ENCODE measurements around the gene WDR31.
"Not testable (repeated sequence)": the region's sequence is repeated elsewhere in the genome, so short reads cannot be mapped to it uniquely, and the experiment has no call there.

WDR31 gene

GRCh38 chr9:113340011-113340699, at the start of gene WDR31:
Gene WDR31 (minus strand): TSS chr9:113340275. CDS start chr9:113332022, 8,253 bp downstream.
- peak; percentile 85 to 91 for DNase-seq (ENCODE audit: low spot score in 2 of 2)
- peak within 1 kb of the TSS; percentile 72 for H3K4me3 ChIP-seq
- no peaks in the 10 kb centered on the region for H3K9me3 ChIP-seq
- peaks cover 11% of the 10 kb centered on the region for H3K4me1 ChIP-seq
- H3K27me3 ChIP-seq (ENCODE audit: low read depth): no peaks in the 10 kb centered on the region
- H3K36me3 ChIP-seq (replicated peaks): no peaks in the 10 kb centered on the region
- in situ Hi-C loops (cut with MboI; ENCODE audit: low sequenced_read_pairs): no loop called here

GRCh38 chr9:113389451-113389850, 49.4 kb upstream of the WDR31 start:
- Histone ChIP-seq H3K4me1 (no peaks in the 10 kb centered on the region), H3K9me3 (no peaks in the 10 kb centered on the region), H3K36me3 (replicated peaks) (peaks cover 6% of the 10 kb centered on the region), H3K4me3 (no peak overlapping the region), H3K27me3 (ENCODE audit: low read depth) (no peaks in the 10 kb centered on the region)
- in situ Hi-C loops (cut with MboI; ENCODE audit: low sequenced_read_pairs): no loop called here
- DNase-seq (ENCODE audit: low spot score in 2 of 2): no peak

- Histone ChIP-seq H3K27me3 (ENCODE audit: low read depth) (no peaks in the 10 kb centered on the region), H3K9me3 (no peaks in the 10 kb centered on the region), H3K36me3 (replicated peaks) (peaks cover 6% of the 10 kb centered on the region), H3K4me3 (no peak overlapping the region), H3K4me1 (no peaks in the 10 kb centered on the region)
- in situ Hi-C loops (cut with MboI; ENCODE audit: low sequenced_read_pairs): no loop called here
- no peak for DNase-seq (ENCODE audit: low spot score in 2 of 2)
Observed at GRCh38 chr9:113388833-113389232, 48.8 kb upstream of the WDR31 start.

- H3K36me3 ChIP-seq (replicated peaks): peaks cover 6% of the 10 kb centered on the region
- in situ Hi-C loops (cut with MboI; ENCODE audit: low sequenced_read_pairs): no loop called here
- no peaks in the 10 kb centered on the region for H3K4me1 ChIP-seq
Observed at GRCh38 chr9:113387560-113388230, 47.6 kb upstream of the WDR31 start.

GRCh38 chr9:113386571-113387393, 46.7 kb upstream of the WDR31 start:
- Histone ChIP-seq H3K4me3 (no peak overlapping the region), H3K4me1 (no peaks in the 10 kb centered on the region), H3K36me3 (replicated peaks) (peaks cover 6% of the 10 kb centered on the region), H3K27me3 (ENCODE audit: low read depth) (no peaks in the 10 kb centered on the region), H3K9me3 (no peaks in the 10 kb centered on the region)
- in situ Hi-C loops (cut with MboI; ENCODE audit: low sequenced_read_pairs): no loop called here
- no peak for DNase-seq (ENCODE audit: low spot score in 2 of 2)

More at GRCh38 chr9:113387560-113388230, 47.6 kb upstream of the WDR31 start:
- no peak for DNase-seq (ENCODE audit: low spot score in 2 of 2)
- no peak overlapping the region for H3K4me3 ChIP-seq
- H3K9me3 ChIP-seq: no peaks in the 10 kb centered on the region
- H3K27me3 ChIP-seq (ENCODE audit: low read depth): no peaks in the 10 kb centered on the region

GRCh38 chr9:113381909-113382411, 41.9 kb upstream of the WDR31 start:
- no peak for DNase-seq (ENCODE audit: low spot score in 2 of 2)
- H3K36me3 ChIP-seq (replicated peaks): no peaks in the 10 kb centered on the region
- H3K4me1 ChIP-seq: 0 out of 2 replicates have a peak, but pooled peaks cover 3% of the 10 kb centered on the region
- in situ Hi-C loops (cut with MboI; ENCODE audit: low sequenced_read_pairs): no loop called here
- no peaks in the 10 kb centered on the region for H3K9me3 ChIP-seq
- no peak overlapping the region for H3K4me3 ChIP-seq
- no peaks in the 10 kb centered on the region for H3K27me3 ChIP-seq (ENCODE audit: low read depth)

GRCh38 chr9:113381441-113381840, 41.4 kb upstream of the WDR31 start:
- H3K36me3 ChIP-seq (replicated peaks); H3K9me3 ChIP-seq; in situ Hi-C loops (cut with MboI; ENCODE audit: low sequenced_read_pairs); H3K4me1 ChIP-seq; DNase-seq (ENCODE audit: low spot score in 2 of 2); H3K4me3 ChIP-seq; H3K27me3 ChIP-seq (ENCODE audit: low read depth): not testable (repeated sequence)

- no peak for DNase-seq (ENCODE audit: low spot score in 2 of 2)
- Histone ChIP-seq H3K4me3 (no peak overlapping the region), H3K4me1 (0 out of 2 replicates have a peak, but pooled peaks cover 3% of the 10 kb centered on the region), H3K9me3 (no peaks in the 10 kb centered on the region), H3K36me3 (replicated peaks) (no peaks in the 10 kb centered on the region), H3K27me3 (ENCODE audit: low read depth) (no peaks in the 10 kb centered on the region)
- in situ Hi-C loops (cut with MboI; ENCODE audit: low sequenced_read_pairs): no loop called here
Observed at GRCh38 chr9:113380869-113381378, 40.8 kb upstream of the WDR31 start.

GRCh38 chr9:113379829-113380210, 39.7 kb upstream of the WDR31 start:
- H3K9me3 ChIP-seq; H3K4me1 ChIP-seq; DNase-seq (ENCODE audit: low spot score in 2 of 2); H3K4me3 ChIP-seq; in situ Hi-C loops (cut with MboI; ENCODE audit: low sequenced_read_pairs); H3K36me3 ChIP-seq (replicated peaks); H3K27me3 ChIP-seq (ENCODE audit: low read depth): not testable (repeated sequence)

GRCh38 chr9:113379094-113379828, 39.2 kb upstream of the WDR31 start:
- in situ Hi-C loops (cut with MboI; ENCODE audit: low sequenced_read_pairs); DNase-seq (ENCODE audit: low spot score in 2 of 2); H3K27me3 ChIP-seq (ENCODE audit: low read depth); H3K4me3 ChIP-seq; H3K4me1 ChIP-seq; H3K9me3 ChIP-seq; H3K36me3 ChIP-seq (replicated peaks): not testable (repeated sequence)

GRCh38 chr9:113376634-113377567, 36.8 kb upstream of the WDR31 start, which contains the start of gene HDHD3:
Gene HDHD3 (minus strand): TSS chr9:113376986. CDS start chr9:113374354, 2,632 bp downstream.
- DNase-seq (ENCODE audit: low spot score in 2 of 2): peak; percentile 86 to 91
- in situ Hi-C loops (cut with MboI; ENCODE audit: low sequenced_read_pairs): no loop called here
- H3K4me1 ChIP-seq: peaks cover 7% of the 10 kb centered on the region; the same call in 1 of the 2 replicates

More at GRCh38 chr9:113376634-113377567, 36.8 kb upstream of the WDR31 start, which contains the start of gene HDHD3:
- no peaks in the 10 kb centered on the region for H3K9me3 ChIP-seq
- H3K4me3 ChIP-seq: peak within 1 kb of the TSS; percentile 95
- no peaks in the 10 kb centered on the region for H3K27me3 ChIP-seq (ENCODE audit: low read depth)
- H3K36me3 ChIP-seq (replicated peaks): peaks cover 12% of the 10 kb centered on the region
